Activated CD8-positive, alpha-beta memory T cell treated with anti-CD3 and anti-CD28 coated beads for 24 hours (primary cell): ENCODE results near the gene EFEMP1.
"Not testable (repeated sequence)": the region's sequence is repeated elsewhere in the genome, so short reads cannot be mapped to it uniquely, and the experiment has no call there.

Experiments used
- DNase-seq: peaks from one replicate; pipeline ENCODE4 v3.0.0-alpha.2; 2020

Gene EFEMP1

DNA sequence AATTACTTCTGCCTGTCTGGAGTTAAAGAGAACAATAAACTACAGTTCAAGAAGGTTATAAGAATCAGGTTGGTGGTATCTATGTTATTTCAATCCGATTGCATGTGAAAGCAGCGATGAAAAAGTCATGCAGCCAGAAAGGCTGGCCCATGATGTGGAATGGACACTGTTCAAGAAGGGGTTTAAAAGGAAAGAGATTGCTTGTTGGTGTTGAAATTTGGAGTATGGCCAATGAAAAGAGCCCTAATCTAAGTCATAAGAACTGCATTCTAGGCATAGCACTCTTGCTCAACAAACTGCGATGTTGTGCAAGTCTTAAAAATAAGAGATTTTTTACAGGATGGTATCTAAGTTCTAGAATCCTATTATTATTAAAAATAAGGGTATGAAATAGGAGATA is 61.3 kb downstream of the EFEMP1 start:
- no peak for DNase-seq

DNA sequence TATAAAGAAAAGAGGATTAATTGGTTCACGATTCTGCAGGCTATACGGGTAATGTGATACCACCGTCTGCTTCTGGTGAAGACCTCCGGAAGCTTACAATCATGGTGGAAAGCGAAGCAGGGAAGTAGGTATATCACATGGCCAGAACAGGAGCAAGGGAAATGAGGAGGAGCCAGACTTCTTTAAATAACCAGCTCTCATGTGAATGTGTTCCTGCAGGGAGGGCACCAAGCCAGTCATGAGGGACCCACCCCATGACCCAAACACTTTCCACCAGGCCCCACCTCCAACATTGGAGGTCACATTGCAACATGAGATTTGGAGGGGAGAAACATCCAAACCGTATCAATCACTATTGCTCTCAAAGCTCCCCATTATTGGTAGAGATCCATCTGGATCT is 61.8 kb downstream of the EFEMP1 start:
- DNase-seq = no peak

DNA sequence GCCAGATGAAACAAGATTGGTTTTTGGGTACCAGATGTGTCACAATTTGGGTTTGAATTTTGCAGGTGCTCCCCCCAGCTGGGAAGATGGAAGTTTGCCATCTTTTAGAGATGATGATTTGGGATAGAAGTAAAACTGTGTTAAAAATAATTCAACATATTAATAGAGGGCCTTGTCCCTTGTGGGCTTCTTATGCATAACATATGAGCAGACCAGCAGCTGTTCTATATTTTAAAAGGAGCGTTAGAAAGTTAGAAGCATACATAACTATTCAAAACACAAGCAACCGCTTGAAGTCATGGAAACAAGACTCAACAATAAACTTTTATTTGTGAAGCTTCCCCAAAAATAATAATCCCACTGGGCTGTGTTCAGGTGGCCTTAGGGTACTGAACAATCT is 62.8 kb downstream of the EFEMP1 start:
- DNase-seq = no peak

DNA sequence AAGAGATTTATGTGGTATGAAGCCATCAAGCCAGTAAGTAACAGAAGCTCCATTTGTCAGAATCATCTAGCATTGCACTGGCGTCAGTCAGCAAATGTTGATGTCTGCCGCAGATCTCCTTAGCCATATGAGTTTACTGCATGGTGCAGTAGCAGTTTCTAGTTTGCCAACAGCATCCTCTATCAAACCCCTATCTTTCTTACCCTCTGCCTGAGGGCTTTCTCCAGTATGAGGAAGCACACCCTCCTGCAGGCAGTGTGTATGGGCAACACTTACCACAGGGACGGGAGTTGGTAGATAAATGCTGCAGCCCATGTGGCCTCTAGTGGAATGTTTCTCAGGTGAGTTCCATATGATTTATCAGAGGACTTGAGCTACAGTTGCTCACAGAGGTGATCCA is 63.7 kb downstream of the EFEMP1 start:
- no peak for DNase-seq

DNA sequence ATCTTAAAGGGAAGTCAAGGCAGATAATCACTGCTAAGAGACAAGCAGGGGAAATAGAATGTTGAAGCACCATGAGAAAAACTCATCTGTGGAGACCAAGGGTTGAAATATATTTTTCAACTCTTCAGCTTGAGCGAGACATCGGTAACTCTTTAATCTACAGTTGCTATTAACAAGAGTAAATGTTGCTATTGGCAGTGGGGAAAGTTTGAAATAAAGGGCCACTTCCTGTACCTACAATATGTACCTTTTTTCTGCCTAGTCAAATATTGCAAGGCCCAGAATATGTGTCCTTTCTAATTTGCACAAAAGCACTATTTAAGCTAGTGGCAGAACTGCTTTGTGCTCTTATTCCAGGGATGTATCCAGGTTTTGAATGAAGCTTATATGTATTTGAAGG is 65.8 kb downstream of the EFEMP1 start:
- no peak for DNase-seq

DNA sequence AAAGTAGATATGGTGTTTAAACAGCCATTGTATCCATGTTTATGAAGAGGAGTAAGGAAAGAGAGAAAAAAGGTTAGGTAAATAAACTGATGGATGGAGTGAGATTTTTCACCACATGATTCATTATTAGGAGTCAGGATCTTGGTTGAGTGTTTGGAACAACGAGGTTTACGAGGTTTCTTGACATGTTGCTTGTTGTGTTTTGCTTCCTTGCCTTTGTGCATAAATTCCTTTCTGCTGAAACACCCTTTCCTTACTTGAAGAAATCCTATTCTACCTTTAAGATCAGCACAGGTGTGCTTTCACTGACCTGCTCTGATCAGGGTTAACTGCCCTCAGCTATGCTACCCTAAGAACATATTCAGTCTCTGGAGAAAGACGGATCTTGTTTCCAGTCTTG is 66.6 kb downstream of the EFEMP1 start:
- DNase-seq = no peak

DNA sequence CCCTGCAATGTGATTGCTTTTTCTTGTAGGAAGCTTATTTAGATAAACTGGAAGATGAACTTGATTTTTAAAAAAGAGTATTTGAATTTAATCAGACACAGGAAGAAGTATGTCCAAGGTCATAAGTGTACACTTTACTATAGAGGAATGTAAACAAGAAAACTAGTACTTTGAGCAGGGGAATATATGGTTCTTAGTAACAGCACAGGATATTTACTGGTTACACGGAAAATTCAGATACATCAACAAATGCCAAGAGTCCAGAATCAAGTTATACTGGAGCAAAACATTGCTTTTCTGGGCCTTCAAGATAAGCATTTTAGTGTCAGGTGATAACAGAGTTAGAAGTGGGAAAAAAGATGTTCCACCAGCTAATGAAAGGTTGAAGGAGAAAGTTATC is 75.5 kb downstream of the EFEMP1 start:
- no peak for DNase-seq

DNA sequence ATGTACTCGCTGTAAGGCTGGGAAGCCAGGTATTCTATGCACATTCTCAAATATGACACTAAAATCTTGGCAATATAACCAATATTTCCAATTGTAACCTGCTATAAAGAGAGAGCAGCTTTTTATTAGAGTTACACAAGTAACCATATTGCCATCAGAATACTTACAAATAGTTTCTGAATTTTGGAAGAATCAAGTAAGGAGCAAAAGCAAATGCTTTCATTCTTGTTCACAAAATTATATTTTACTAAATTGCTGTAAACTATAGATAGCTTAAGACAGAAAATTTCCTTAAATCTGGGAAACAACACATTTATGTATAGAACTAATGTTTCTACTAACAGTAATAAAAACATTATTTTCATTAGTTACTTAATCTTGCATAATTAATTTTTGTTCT is 77.2 kb downstream of the EFEMP1 start:
- no peak for DNase-seq

DNA sequence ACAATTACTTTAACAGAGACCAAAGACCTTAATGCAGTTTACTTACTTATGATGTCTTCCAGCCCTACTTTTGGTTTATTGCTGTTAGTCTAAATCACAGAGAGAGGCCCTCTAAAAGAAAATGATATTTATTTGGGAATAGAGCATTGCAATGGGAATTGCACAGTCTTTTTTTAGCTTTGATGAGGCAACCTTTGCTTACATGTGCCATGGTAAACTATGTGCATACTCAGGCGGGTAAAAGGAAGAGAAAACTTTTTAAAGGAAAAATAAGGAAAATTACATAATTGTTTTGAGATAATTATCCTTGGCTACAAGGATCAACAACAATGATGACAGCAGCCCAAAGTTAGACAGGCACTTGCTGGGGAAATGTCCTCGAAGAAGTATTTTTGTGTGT is 78.6 kb downstream of the EFEMP1 start:
- no peak for DNase-seq

DNA sequence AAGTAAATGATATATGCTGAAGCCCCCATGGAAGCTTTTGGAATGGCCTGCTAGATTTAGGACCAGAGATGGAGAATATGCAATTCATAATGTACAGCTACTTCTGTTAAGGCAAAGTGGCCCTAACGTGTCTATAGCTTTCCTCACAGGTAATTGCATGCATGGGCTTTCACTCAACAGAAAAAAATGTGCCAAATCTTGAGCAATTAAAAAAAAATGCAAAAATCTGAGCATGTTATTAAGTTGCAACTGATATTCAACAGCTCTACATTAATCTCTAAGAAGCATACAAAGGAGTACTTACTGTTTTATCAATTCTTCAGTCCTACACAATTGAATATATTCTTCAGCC is 79.6 kb downstream of the EFEMP1 start:
- DNase-seq = no peak

DNA sequence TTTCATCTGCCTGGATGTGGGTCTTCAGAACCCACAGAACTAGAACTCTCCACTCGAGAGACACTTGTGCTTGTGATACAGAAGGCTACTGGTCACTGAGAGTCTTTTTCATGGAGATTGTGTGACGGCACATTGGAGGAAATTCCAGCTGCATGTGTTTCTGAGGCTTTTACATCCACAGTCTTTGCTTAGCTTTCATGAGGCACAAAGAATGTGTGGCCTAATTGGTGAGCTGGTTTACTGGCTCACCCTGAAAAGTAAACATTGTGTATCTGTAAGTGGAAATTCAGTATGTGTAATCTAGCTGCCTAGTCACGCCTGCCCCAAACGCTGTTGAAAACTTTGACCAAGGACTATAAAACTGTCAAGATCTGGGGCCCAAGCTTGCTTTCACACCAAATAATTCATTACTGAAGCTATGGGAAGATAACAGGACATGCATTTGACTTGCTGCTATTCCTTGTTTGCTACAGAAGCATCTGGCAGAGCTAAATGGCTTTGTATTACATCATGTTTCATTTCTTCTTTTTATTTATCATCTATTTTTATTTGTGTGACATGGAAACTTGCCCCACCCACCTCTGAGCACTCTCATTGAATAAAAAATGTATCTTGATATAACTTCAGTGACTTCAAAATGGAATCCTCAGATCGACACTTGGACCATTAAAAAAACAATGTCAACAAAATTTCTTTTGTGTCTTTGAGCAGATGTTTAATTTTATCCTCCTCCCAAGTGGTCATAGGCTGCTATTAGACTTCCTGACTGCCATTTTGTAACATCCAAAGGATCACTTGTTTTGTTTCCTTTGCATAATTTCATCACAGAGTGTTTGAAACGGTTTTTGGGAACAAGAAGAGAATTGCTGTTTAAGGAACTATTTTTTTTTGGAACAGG is 80.2 kb downstream of the EFEMP1 start:
- DNase-seq = no peak

DNA sequence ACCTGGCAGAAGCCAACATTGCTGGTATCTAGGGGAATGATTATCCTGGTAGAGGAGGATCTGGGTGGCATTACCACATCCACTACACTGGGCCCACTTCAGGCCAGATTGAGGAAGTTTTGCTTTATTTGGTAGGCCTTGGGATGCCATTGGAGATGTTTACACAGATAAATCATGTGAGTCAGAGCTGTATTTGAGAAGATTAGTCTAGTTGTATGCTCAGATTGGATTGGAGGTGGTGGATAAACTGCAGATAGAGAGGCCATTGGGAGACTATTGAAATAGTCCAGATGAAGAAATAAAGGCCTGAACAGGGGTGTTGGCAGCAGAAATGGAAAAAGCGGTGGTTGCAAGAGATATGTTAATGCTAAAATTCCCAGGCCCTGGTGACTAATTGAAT is 81.5 kb downstream of the EFEMP1 start:
- no peak for DNase-seq

DNA sequence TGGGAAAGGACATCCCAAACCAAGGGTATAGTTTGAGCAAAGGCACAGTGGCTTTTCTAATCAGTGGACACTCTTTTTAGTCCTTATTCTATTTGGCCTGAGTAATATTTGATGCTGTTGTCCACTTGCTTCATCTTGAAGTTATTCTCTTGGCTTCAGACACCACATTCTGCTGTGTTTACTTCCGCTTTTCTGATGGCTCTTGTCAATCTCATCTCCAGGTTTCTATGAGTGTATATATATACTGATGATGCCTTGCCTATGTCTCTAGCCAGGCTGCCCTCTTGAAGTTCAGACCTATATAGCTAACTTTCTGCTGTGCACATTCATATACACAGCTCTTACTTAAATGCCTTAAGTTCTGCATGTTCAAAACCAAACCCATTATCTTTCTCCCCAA is 83.1 kb downstream of the EFEMP1 start:
- no peak for DNase-seq

DNA sequence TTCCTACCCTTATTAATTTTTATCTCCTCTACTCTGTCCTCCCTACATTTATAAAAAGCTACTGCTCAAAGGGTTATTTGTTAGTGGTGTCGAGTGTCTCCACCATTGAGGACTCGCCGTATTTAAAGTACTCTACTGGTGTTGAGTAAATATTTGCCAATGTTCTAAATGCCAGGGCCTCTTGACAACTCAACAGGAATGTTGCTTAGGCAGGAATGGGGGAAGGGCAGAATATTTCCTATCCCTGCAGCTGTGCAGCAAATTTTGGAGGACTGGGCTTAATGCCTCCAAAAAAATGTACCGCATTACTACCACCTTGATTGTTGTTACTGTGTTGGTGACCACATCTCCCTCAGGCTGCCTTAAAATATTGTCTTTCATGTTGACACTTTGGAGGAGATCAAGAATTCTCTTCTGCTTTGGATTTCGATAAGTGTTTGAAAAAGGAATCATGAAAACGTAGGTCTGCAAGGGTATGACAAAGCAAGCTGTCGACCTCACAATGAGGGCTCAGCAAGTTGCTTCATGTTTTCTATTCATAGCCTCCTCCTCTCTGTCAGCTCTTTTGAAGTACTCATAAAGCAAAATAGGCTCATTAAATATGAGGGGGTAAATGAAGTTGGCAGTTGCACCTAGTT is 84.3 kb downstream of the EFEMP1 start:
- no peak for DNase-seq

DNA sequence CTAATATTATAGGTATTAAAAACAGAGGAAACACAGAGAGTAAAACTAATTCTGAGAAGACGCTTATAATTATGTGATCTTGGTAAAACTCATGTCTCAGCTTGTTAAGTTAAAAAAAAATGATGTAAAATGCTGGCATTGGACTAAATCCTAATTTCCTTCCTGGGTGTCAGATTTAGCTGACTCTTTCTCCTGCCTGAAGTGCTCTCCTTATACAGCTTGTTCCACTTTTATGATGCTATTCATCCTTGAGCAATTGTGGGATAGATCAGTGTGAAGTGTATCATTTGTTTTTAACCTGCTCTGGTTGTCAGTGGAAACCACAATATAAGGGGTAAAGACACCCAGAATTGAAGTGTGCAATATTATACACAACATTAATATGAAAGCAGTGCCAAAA is 84.9 kb downstream of the EFEMP1 start:
- DNase-seq = no peak

DNA sequence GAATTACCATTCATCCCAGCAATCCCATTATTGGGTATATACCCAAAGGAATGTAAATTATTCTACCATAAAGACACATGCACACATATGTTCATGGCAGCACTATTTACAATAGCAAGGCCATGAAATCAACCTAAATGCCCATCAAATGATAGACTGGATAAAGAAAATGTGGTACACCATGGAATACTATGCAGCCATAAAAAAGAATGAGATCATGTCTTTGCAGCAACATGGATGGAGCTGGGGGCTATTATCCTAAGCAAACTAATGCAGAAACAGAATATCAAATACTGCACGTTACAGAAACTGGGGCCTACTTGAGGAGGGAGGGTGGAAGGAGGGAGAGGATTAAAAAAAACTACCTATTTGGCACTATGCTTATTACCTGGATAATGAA is 85.5 kb downstream of the EFEMP1 start:
- DNase-seq = not testable (repeated sequence)

DNA sequence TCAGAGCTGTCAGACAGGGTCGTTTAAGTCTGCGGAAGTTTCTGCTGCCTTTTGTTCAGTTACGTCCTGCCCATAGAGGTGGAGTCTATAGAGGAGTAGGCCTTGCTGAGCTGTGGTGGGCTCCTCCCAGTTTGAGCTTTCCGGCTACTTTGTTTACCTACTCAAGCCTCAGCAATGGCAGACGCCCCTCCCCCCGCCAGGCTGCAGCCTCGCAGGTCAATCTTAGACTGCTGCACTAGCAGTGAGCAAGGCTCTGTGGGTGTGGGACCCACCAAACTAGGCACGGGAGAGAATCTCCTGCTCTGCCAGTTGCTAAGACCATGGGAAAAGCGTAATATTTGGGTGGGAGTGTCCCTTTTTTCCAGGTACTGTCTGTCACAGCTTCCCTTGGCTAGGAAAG is 86.5 kb downstream of the EFEMP1 start:
- no peak for DNase-seq

DNA sequence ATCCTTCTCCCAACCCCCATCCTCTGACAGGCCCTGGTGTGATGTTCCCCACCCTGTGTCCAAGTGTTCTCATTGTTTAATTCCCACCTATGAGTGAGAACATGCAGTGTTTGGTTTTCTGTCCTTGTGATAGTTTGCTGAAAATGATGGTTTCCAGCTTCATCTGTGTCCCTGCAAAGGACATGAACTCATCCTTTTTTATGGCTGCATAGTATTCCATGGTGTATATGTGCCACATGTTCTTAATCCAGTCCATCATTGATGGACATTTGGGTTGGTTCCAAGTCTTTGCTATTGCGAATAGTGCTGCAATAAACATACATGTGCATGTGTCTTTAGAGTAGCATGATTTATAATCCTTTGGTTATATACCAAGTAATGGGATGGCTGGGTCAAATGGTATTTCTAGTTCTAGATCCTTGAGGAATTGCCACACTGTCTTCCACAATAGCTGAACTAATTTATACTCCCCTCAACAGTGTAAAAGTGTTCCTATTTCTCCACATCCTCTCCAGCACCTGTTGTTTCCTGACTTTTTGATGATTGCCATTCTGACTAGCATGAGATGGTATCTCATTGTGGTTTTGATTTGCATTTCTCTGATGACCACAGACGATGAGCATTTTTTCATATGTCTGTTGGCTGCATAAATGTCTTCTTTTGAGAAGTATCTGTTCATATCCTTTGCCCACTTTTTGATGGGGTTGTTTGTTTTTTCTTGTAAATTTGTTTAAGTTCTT is 91.7 kb downstream of the EFEMP1 start:
- not testable (repeated sequence) for DNase-seq

DNA sequence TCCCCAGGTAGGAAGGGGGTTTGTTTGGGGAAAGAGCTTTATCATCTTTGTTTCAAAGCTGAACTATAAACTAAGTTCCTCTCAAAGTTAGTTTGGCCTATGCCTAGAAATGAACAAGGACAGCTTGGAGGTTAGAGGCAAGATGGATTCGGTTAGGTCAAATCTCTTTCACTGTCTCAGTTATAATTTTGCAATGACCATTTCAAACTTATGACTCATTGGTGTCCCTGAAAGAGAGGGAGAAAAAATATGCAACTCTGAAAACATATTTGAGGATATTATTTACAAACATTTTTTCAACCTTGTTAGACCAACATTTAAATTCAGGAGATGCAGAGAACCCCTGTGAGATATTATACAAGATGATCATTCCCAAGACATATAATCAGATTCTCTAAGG is 95.7 kb downstream of the EFEMP1 start:
- no peak for DNase-seq

DNA sequence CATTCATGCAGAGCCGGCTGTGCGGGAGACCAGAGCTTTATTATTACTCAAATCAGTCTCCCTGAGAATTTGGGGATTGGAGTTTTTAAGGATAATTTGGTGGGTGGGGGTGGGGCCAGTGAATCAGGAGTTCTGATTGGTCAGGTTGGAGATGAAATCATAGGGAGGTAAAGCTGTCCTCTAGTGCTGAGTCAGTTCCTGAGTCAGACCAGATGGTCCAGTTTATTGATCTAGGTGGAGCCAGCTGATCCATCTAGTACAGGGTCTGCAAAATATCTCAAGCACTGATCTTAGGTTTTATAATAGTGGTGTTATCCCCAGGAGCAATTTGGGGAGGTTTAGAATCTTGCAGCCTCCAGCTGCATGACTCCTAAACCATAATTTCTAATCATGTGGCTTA is 96.2 kb downstream of the EFEMP1 start:
- DNase-seq = not testable (repeated sequence)

DNA sequence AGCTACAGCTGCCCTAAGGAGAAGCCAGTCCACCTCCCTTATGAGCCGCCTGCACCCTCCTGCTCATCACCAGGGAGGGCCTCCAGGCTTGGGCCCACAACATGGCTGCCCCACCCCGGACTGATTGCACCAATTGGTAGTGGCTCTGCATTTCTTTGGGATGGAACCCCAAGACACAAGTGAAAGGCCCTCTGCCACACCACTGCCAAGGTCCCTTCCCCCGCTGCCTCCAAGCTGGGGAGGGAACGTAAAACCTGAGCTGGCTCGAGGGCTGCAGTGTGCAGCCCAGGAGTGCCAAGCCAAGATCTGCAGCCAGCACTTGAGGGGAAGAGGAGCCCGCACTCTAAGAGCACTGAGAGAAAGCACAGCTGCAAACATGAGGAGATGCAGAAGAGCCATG is 97.3 kb downstream of the EFEMP1 start:
- DNase-seq = no peak

DNA sequence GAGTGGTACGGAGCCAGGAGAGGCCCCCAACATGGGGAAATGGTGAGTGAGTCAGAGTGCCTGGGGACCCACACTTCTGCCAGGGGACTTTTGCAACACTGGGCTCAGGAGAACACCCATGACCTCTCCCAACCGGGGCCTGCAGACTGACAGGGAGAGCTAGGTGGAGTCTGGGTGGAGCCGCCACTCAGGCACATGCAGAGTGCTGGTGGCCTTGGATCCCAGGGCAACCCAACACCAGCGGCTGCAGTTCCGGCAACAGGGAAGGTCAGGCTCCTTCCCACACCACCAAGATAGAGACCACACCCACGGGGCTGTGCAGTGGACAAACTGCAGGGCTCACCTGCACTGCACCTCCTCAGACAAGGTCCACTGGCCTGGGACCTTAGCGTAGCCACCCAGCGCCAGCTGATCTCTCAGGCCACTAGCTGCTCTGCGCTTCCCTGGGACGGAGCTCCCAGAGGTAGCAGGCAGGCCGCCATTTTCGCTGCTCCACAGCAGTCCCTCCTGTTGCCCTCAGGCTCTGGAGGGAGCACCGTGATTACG is 99.0 kb downstream of the EFEMP1 start:
- DNase-seq = no peak
